Thymus (tissue), 11 donors: ENCODE results near the gene GAS2L1. TPM values are rescaled to one million over a fixed set of nuclear protein-coding genes. Genes with fewer than 3 reads are reported as not detected.

Source experiments
- DNase-seq, 9 donors: peaks; one replicate each; pipeline ENCODE4 v3.0.0-alpha.2; 2013; ENCODE audit warnings: low spot score in 9 of 9, low read depth in 6 of 9, missing footprints in 1 of 9
- H3K27ac ChIP-seq, 2 donors: one replicate each; pipeline ENCODE4 v1.5.1; 2013; ENCODE audit warnings: control low read depth in 1 of 2, low read depth in 1 of 2, low read length in 1 of 2, mild to moderate bottlenecking in 1 of 2, moderate library complexity in 1 of 2
- H3K27me3 ChIP-seq, 2 donors: one replicate each; pipeline ENCODE4 v1.5.1; 2013; ENCODE audit warnings: low read length in 1 of 2; ENCODE audit not compliant: control insufficient read depth in 2 of 2, insufficient read depth in 1 of 2
- H3K36me3 ChIP-seq, 2 donors: one replicate each; pipeline ENCODE4 v1.5.1; 2013; ENCODE audit warnings: low read length in 1 of 2, mild to moderate bottlenecking in 1 of 2, moderate library complexity in 1 of 2; ENCODE audit not compliant: control insufficient read depth in 2 of 2, insufficient read depth in 2 of 2
- H3K4me1 ChIP-seq, 2 donors: one replicate each; pipeline ENCODE4 v1.5.1; 2013; ENCODE audit warnings: low read length in 2 of 2; ENCODE audit not compliant: control insufficient read depth in 2 of 2, insufficient read depth in 2 of 2
- H3K4me3 ChIP-seq, 2 donors: one replicate each; pipeline ENCODE4 v1.5.1; 2013; ENCODE audit warnings: low read length in 2 of 2, control low read depth in 1 of 2, mild to moderate bottlenecking in 1 of 2
- H3K9me3 ChIP-seq, 2 donors: one replicate each; pipeline ENCODE4 v1.5.1; 2013; ENCODE audit warnings: low read length in 1 of 2, mild to moderate bottlenecking in 1 of 2; ENCODE audit not compliant: control insufficient read depth in 2 of 2, insufficient read depth in 1 of 2
- WGBS: extraction: QIAGEN DNeasy Blood & Tissue Kit; methylation state at CpG from one replicate; pipeline ENCODE4 v1.1.7; 2013; 5-methylcytosine and 5-hydroxymethylcytosine counted together
- polyA plus RNA-seq: library from polyadenylated mRNA; stranded (reverse); fragments of 200-250 nt; gene quantifications from one replicate; pipeline ENCODE4 v1.2.3, GENCODE V29; 2013
- total RNA-seq: library from RNA; stranded (reverse); fragments of 120-200 nt; gene quantifications from one replicate; pipeline ENCODE4 v1.2.4, GENCODE V29; 2013
- donor health status: healthy.

The GAS2L1 gene
- total and polyA plus RNA-seq, 2 donors, result 0.80 to 6.0 TPM

DNA sequence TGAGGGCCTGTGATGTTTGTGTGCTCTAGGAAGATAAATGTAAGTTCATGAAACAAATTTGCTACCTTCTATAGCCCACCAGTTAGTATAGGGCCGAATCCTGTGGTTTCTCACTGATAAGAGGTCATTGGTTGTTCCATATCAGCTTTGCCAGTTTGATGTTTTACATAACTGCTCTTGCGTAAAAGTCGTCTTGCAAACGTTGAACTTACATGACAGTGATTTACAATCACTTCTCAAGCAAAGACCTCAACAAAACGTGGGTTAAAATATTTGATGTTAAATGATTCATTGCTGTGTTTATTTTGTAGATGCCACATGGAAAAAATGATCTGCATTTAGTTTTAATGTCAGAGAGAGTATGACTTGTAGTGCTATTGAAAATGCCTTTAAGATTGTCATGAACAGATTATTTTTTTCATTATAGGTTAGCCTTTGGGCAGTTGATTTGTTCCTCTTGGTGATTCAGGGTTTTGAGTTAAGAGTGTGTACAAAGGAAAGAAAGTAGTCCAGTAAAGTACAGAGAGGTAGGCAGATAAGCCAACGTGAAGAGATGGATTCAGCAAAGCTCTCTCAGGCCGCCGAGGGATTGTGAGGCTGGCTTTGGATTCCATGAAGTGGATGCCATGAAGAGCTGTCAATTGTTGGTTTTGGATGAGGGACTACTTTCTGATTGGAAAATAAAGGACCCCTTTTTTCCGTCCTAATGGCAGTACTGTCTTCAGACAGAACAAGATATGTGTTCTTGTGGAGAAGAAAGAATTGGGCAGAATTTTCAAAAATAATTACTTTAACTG lies 35.8 kb upstream of the GAS2L1 start:
- no peaks in the 10 kb centered on the region for H3K9me3 ChIP-seq
- WGBS, result 47% methylated on average over 9 of the region's 9 CpGs
- H3K27me3 ChIP-seq, result no peaks in the 10 kb centered on the region
- H3K36me3 ChIP-seq, result peaks cover 8 to 57% of the 10 kb centered on the region in 2 donors
- H3K27ac ChIP-seq, result no peak overlapping the region
- peak in 1 of 9 donors; percentile 6 for DNase-seq
- peak overlapping the region; percentile 91 to 98 for H3K4me3 ChIP-seq
- peaks cover 24 to 28% of the 10 kb centered on the region in 2 donors for H3K4me1 ChIP-seq

DNA sequence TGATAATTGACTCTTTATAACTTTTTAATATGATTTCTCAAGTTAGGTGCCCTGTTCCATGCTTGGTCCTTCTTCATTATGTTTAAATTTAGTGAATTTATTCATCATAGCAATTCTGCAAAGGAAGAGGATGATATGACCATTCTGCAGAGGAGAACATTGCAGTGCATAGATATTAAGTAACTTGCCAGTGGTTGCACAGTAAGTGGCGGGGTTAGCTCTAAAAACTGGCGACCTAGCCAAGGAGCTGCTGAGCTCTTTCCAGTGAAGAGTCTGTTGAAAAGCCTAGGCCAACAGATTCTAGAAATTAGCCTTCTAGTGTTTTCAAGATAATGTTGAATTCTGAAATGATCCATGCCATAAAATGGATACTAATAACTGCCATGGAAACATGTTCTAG lies 33.8 kb upstream of the GAS2L1 start:
- peaks cover 15 to 74% of the 10 kb centered on the region in 2 donors for H3K36me3 ChIP-seq
- 98% methylated on average over 2 of the region's 2 CpGs for whole genome bisulfite sequencing
- DNase-seq, result no peak
- peaks cover 13 to 18% of the 10 kb centered on the region in 2 donors for H3K4me1 ChIP-seq
- no peak overlapping the region for H3K27ac ChIP-seq
- H3K9me3 ChIP-seq, result no peaks in the 10 kb centered on the region
- H3K4me3 ChIP-seq, result no peak overlapping the region
- no peaks in the 10 kb centered on the region for H3K27me3 ChIP-seq

DNA sequence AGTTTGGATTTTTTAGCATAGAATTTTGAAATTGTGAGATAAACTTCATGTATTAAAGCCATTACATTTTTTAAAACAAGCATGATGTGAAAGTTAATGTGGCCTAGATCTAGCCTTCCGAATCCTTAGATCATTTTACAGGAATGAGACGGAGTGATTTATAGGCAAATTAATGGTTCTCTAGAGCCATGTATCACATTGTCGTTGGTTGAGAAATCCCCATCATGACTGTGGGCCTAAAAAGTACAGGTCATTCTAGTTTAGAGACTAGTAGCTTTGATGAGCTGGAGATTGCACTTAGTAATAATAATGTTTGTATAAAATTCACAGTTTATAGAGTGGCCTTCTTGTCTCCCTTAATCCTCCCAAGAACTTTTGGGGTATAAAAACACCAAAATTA lies 31.3 kb upstream of the GAS2L1 start:
- WGBS, result 96% methylated on average over 3 of the region's 3 CpGs
- Histone ChIP-seq H3K27me3 (no peaks in the 10 kb centered on the region), H3K27ac (no peak overlapping the region), H3K9me3 (no peaks in the 10 kb centered on the region), H3K4me1 (peaks cover 6 to 14% of the 10 kb centered on the region in 2 donors), H3K4me3 (no peak overlapping the region), H3K36me3 (peaks cover 39 to 92% of the 10 kb centered on the region in 2 donors)
- DNase-seq, result no peak

DNA sequence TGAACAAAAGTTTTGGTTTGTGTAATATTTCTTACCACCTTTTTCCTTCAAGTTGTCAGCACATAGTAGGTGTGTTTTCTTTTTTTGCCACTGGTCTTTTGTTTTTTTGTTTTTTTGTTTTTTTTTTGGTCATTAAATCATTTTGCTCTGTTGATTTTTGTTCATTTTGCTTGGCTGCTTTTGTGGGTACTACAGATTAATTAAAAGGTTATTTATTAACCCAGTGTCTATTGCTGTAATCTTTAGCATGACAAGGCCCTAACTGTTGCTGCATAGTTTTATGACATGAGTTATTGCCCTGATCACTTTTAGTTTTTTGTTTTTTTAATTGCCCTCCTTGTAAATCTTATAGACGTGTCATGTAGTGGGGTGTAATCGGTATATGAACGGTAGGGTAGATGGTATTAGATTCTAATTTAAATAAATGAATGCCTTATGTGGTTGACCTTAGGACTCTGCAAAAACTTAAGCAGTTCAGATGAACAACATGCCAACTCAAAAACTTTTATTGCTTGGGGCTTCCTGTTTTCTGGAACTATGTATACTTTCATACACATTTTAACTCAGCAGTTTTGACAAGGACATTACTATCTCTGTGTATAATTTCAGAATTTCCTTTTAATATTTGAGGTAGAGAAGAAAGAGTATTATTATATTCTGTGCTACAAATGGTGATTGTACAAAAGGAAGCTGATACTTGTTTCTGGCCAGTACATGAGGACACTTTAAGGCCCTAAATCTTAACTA lies 30.5 kb upstream of the GAS2L1 start:
- H3K4me3 ChIP-seq, result no peak overlapping the region
- no peak for DNase-seq
- 95% methylated on average over 3 of the region's 3 CpGs for WGBS
- no peaks in the 10 kb centered on the region for H3K9me3 ChIP-seq
- peaks cover 45 to 89% of the 10 kb centered on the region in 2 donors for H3K36me3 ChIP-seq
- no peaks in the 10 kb centered on the region for H3K27me3 ChIP-seq
- peaks cover 0 to 7% of the 10 kb centered on the region in 2 donors for H3K4me1 ChIP-seq
- H3K27ac ChIP-seq, result no peak overlapping the region

DNA sequence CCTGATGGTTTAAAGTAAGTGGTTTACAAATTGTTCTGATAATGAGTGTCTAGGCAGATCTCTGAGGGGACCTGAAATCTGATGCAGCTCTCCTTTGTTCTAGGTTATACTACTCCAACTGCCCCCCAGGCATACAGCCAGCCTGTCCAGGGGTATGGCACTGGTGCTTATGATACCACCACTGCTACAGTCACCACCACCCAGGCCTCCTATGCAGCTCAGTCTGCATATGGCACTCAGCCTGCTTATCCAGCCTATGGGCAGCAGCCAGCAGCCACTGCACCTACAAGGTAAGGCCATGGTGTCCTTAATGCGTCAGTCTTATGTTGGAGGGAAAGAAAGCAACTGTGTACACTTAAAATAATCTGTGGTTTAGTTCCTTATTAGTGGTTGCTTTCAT lies 28.5 kb upstream of the GAS2L1 start:
- no peak overlapping the region for H3K27ac ChIP-seq
- H3K27me3 ChIP-seq, result no peaks in the 10 kb centered on the region
- no peaks in the 10 kb centered on the region for H3K4me1 ChIP-seq
- H3K9me3 ChIP-seq, result no peaks in the 10 kb centered on the region
- H3K36me3 ChIP-seq, result peaks cover 59 to 88% of the 10 kb centered on the region in 2 donors
- WGBS, result 77% methylated on average over 1 of the region's 1 CpG
- no peak overlapping the region for H3K4me3 ChIP-seq
- DNase-seq, result no peak

DNA sequence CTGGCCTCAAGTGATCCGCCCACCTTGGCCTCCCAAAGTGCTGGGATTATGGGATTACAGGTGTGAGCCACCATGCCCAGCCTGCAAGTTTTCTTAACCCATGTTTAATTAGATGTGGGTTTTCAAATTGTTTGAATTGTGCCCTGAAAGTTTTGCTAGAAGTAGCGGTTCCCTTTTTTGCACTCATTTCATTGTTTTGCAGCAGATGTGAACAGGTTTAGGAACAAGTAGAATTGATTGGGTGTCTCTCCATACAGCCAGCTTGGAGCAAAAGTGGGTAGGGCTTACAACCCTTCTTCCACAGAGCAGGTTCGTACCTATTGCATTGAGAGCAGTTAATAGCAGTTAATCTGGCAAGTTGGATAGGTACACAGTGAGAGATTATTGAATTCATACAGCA lies 22.3 kb upstream of the GAS2L1 start:
- H3K9me3 ChIP-seq, result no peaks in the 10 kb centered on the region
- H3K27me3 ChIP-seq, result no peaks in the 10 kb centered on the region
- H3K27ac ChIP-seq, result no peak overlapping the region
- H3K36me3 ChIP-seq, result peaks cover 81 to 86% of the 10 kb centered on the region in 2 donors
- no peak overlapping the region for H3K4me3 ChIP-seq
- H3K4me1 ChIP-seq, result no peaks in the 10 kb centered on the region
- WGBS, result 100% methylated on average over 3 of the region's 3 CpGs
- no peak for DNase-seq

DNA sequence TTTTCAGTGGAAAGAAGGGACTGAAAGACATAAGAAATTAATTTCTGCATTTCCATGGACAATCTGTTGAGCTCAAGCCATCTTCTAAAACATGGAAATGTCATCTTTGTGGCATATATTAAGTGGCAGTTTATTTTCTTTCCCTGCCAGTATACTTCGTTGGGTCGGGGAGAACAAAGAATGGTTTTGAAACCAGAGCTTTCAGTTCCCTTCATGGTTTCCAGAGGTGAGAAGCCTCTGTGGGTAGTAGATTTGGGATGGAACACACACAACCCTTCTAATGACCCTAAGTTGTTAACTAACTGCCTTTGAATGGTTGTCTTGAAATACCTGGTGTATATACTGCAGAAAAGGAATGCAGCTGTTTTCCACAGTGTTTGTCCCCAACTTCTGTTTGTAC lies 17.6 kb upstream of the GAS2L1 start:
- Histone ChIP-seq H3K36me3 (peaks cover 71 to 93% of the 10 kb centered on the region in 2 donors), H3K4me1 (no peaks in the 10 kb centered on the region), H3K27me3 (no peaks in the 10 kb centered on the region), H3K9me3 (no peaks in the 10 kb centered on the region), H3K27ac (no peak overlapping the region), H3K4me3 (no peak overlapping the region)
- no peak for DNase-seq
- 86% methylated on average over 2 of the region's 2 CpGs for WGBS

DNA sequence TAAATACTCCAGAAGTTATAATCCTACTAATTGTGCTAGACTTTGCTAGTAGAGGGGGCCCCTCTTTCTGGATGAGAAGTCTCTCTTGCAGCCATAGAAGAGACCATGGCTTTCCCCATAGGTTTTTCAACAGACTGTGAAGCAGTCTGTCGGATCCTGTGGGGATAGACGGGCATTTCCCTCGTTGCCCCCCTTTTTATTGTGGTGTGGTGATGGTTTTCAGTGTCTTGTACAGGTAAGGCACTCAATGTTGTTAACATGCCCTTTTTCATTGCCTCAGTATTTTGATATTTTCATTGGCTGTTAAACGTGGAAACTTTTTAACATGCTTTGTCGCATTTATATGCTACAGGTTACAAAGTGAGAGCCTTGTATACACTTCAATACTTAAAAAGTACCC lies 16.4 kb upstream of the GAS2L1 start:
- no peak overlapping the region for H3K27ac ChIP-seq
- H3K4me3 ChIP-seq, result no peak overlapping the region
- WGBS, result 92% methylated on average over 5 of the region's 5 CpGs
- H3K36me3 ChIP-seq, result peaks cover 74 to 93% of the 10 kb centered on the region in 2 donors
- DNase-seq, result no peak
- H3K9me3 ChIP-seq, result no peaks in the 10 kb centered on the region
- no peaks in the 10 kb centered on the region for H3K4me1 ChIP-seq
- no peaks in the 10 kb centered on the region for H3K27me3 ChIP-seq

DNA sequence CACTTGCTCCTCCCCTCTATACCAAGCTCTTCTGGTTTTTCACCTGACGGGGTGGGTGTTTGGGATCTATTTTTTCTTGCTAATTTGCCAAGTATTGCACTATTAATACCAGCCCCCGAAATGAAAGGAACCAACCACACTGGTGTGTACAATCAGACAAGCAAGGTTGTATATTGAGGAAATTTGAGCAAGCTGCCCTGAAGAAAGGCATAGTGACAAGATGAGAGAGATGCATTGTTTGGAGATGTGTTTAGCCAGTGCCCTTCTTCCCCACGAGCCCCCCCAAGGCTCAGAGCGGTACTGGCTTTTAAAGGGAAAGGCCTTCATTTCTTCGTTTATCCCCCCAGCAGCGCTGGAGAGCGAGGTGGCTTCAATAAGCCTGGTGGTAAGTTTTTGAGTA lies 15.2 kb upstream of the GAS2L1 start:
- no peaks in the 10 kb centered on the region for H3K9me3 ChIP-seq
- DNase-seq, result no peak
- H3K4me3 ChIP-seq, result no peak overlapping the region
- H3K36me3 ChIP-seq, result peaks cover 73 to 94% of the 10 kb centered on the region in 2 donors
- H3K4me1 ChIP-seq, result no peaks in the 10 kb centered on the region
- H3K27ac ChIP-seq, result no peak overlapping the region
- 96% methylated on average over 7 of the region's 7 CpGs for WGBS
- no peaks in the 10 kb centered on the region for H3K27me3 ChIP-seq
